Measurements from ENCODE around the gene SYS1. TPM values are rescaled to one million over a fixed set of nuclear protein-coding genes. Genes with fewer than 3 reads are reported as not detected.

The SYS1 gene
- 10 to 100 TPM; 30.9 to 49.5 (median 38.7) TPM for total RNA-seq

GRCh38 chr20:45362804-45363610, at the start of gene SYS1:
SYS1 (plus strand) TSS chr20:45363156; CDS start chr20:45363532, 376 bp downstream.
- peak; percentile 99 to 100 for DNase-seq (ENCODE audit: low spot score in 2 of 2)
- H3K9me3 ChIP-seq = no peaks in the 10 kb centered on the region
- H3K4me3 ChIP-seq = peak within 1 kb of the TSS; percentile 82
- H3K27me3 ChIP-seq = no peaks in the 10 kb centered on the region
- peak within 1 kb of the TSS; percentile 95 for H3K27ac ChIP-seq
- H3K4me1 ChIP-seq = peaks cover 47% of the 10 kb centered on the region
- peaks cover 25% of the 10 kb centered on the region for H3K36me3 ChIP-seq
- TF ChIP-seq POLR2A (IDR thresholded peaks at IDR 0.05) = peak; percentile 90 to 94
- TF ChIP-seq CTCF (IDR thresholded peaks at IDR 0.05) = peak; percentile 86 to 97
- TF ChIP-seq POLR2AphosphoS5 (IDR thresholded peaks at IDR 0.05) = peak; percentile 24 to 95 (median 89)
- no peak for TF ChIP-seq EP300 (IDR thresholded peaks at IDR 0.05)
- 0% methylated on average over 39 of the region's 55 CpGs for WGBS

- DNase-seq (ENCODE audit: low spot score in 2 of 2) = no peak
- H3K4me3 ChIP-seq = no peak overlapping the region
- TF ChIP-seq POLR2A (IDR thresholded peaks at IDR 0.05) (no peak), EP300 (IDR thresholded peaks at IDR 0.05) (no peak), POLR2AphosphoS5 (IDR thresholded peaks at IDR 0.05) (no peak), CTCF (IDR thresholded peaks at IDR 0.05) (no peak)
- H3K36me3 ChIP-seq = no peaks in the 10 kb centered on the region
- peaks cover 4% of the 10 kb centered on the region for H3K4me1 ChIP-seq
- no peak overlapping the region for H3K27ac ChIP-seq
- no peaks in the 10 kb centered on the region for H3K9me3 ChIP-seq
- H3K27me3 ChIP-seq = peaks cover 40% of the 10 kb centered on the region
- WGBS = 83% methylated on average over 10 of the region's 11 CpGs
Measured at GRCh38 chr20:45313943-45314342, 49.0 kb upstream of the SYS1 start.

- peaks cover 9% of the 10 kb centered on the region for H3K4me1 ChIP-seq
- no peaks in the 10 kb centered on the region for H3K36me3 ChIP-seq
- H3K27me3 ChIP-seq = peaks cover 40% of the 10 kb centered on the region
- no peaks in the 10 kb centered on the region for H3K9me3 ChIP-seq
- no peak for DNase-seq (ENCODE audit: low spot score in 2 of 2)
- WGBS = 90% methylated on average over 4 of the region's 4 CpGs
- no peak for TF ChIP-seq EP300 (IDR thresholded peaks at IDR 0.05)
- no peak for TF ChIP-seq CTCF (IDR thresholded peaks at IDR 0.05)
- no peak for TF ChIP-seq POLR2A (IDR thresholded peaks at IDR 0.05)
- no peak for TF ChIP-seq POLR2AphosphoS5 (IDR thresholded peaks at IDR 0.05)
- H3K27ac ChIP-seq = no peak overlapping the region
- H3K4me3 ChIP-seq = no peak overlapping the region
Measured at GRCh38 chr20:45315672-45316071, 47.3 kb upstream of the SYS1 start.

- no peak overlapping the region for H3K27ac ChIP-seq
- 45% methylated on average over 57 of the region's 71 CpGs for WGBS
- no peaks in the 10 kb centered on the region for H3K9me3 ChIP-seq
- H3K4me3 ChIP-seq = no peak overlapping the region
- no peak for TF ChIP-seq POLR2AphosphoS5 (IDR thresholded peaks at IDR 0.05)
- no peak for TF ChIP-seq POLR2A (IDR thresholded peaks at IDR 0.05)
- H3K27me3 ChIP-seq = peaks cover 40% of the 10 kb centered on the region
- peaks cover 9% of the 10 kb centered on the region for H3K4me1 ChIP-seq
- no peak for DNase-seq (ENCODE audit: low spot score in 2 of 2)
- H3K36me3 ChIP-seq = no peaks in the 10 kb centered on the region
Measured at GRCh38 chr20:45316150-45317080, 46.5 kb upstream of the SYS1 start.

- no peaks in the 10 kb centered on the region for H3K9me3 ChIP-seq
- WGBS = 84% methylated on average over 3 of the region's 3 CpGs
- H3K4me3 ChIP-seq = no peak overlapping the region
- TF ChIP-seq POLR2AphosphoS5 (IDR thresholded peaks at IDR 0.05) = no peak
- no peak for TF ChIP-seq CTCF (IDR thresholded peaks at IDR 0.05)
- no peak for TF ChIP-seq POLR2A (IDR thresholded peaks at IDR 0.05)
- no peak for TF ChIP-seq EP300 (IDR thresholded peaks at IDR 0.05)
- H3K27ac ChIP-seq = no peak overlapping the region
- no peaks in the 10 kb centered on the region for H3K36me3 ChIP-seq
- DNase-seq (ENCODE audit: low spot score in 2 of 2) = no peak
- H3K27me3 ChIP-seq = peaks cover 32% of the 10 kb centered on the region
- peaks cover 5% of the 10 kb centered on the region for H3K4me1 ChIP-seq
Measured at GRCh38 chr20:45317826-45318225, 45.1 kb upstream of the SYS1 start.
